Islet precursor cell (in vitro differentiated cells): ENCODE measurements around the gene LRRK1.

Source experiments
- DNase-seq: peaks from one replicate; pipeline ENCODE4 v3.0.0-alpha.2; 2018

Gene LRRK1

DNA sequence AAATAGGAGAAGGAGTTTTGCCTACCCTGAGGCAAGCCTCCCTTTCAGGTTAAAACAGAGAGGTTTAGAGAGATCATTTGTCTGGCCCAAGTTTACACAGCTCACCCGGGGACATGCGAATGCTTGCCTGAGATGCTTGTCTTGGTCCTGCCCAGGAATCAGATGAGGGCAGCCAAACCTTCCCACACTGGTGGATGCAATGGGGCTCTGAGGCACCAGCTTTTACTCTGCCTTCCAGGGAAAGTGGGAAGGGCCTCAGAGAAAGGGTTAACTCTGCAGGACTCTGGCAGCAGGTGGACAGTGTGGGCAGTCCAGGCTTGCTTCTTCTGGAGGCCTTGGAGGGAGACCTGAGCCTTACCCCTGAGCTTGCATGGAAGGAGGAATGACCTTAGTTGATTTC is 90.0 kb downstream of the LRRK1 start:
- DNase-seq, result peak; percentile 31

DNA sequence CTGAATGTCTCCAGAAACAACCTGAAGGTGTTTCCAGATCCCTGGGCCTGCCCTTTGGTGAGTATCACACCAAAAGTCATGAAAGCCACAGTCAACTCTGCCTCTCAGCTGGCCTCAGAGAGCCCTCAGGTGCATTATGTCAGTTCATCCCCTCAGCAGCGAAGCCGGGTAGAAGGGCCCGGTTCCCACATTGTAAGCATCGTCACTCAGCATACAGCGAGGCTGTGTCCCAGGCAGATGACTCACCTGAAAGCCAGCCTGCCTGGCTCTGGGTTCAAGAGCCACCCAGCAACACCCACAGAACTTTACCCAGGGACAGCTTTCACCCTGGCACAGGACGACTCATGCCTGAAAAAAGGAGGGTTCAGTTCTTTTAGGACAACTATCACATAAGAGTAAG is 91.6 kb downstream of the LRRK1 start:
- peak; percentile 57 for DNase-seq

DNA sequence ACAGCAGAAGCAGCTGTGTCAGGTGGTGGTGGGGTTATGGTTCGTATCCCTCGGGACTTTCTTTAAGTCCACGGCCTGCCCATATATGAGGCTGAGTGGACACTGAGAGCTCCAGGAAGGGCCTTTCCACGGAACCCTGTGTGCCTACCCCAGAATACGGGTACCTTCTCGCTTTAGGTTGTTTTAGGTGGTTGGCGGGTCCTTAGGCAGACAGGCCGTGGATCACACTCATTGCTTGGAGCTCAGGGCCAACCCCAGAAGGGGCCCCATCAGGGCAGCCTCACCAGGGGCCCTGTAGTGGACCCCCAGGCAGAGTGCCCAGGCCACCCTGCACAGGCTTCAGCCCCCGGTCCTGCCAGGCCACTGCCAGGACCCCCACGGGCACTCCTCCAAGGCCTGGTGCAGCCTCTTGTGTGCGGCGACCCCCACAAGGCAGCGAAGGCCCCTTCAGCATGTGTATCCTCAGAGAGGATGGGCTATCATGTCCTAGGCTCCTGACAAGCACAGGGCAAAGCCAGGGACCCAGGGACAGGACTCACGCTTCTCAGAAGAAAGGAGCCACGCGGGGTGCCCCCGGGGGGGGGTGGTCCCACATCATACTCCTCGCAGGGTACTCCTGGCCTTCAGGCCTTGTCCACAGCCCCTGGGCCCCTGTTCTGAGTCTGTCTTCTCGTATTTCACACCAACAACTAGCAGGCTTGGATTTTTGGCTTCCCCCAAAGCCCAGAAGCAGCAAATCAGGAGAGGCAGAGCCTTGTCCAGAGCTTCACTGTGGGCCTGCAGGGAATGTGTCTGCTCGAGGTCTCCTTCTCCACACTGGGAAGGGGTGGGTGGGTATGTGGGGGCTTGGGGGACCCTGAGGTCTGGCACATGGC is 93.4 kb downstream of the LRRK1 start:
- DNase-seq, result no peak

GRCh38 chr15:101013201-101013550 is 94.0 kb downstream of the LRRK1 start:
- peak; percentile 41 for DNase-seq

DNA sequence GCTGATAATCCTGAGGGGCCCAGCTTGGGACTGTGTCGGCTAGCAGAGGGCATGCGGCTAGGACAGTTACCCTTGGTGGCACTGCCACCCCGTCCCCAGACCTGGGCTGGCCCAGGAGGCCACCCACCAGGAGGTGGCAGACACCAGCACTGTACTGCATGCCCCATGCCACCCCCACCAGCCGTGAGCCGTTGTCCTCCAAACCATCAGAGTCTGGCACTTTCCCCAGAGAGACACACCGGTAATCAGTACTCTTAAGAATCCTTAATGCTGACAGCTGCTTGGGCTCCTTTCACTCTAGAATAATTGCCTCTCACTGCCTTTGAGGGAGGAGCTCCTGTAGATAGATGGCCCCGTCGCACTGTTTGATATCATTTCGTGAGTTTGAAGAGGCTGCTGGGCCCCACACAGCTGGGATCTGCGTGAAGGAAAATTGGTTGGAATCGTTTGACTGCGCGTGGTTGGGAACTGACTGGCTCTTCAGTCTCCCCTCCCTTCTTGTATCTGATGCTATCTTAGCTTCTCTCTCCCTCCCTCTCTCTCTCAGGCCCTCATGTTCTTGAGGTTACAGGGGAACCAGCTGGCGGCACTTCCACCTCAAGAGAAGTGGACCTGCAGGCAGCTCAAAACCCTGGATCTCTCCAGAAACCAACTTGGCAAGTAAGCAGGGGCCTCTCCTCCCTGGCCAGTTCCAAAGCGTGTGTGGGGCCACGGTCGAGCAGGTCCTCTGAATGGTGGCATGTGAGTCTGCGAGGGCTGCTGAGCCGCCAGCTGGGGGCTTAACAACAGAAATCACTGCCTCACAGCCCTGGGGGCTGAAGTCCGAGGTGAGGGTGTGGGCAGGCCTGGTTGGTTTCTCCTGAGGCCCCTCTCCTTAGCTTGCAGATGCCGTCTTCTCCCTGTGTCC is 94.9 kb downstream of the LRRK1 start:
- peak; percentile 60 for DNase-seq

- peak; percentile 79 for DNase-seq
Measured at GRCh38 chr15:101014921-101015841, 96.0 kb downstream of the LRRK1 start.

DNA sequence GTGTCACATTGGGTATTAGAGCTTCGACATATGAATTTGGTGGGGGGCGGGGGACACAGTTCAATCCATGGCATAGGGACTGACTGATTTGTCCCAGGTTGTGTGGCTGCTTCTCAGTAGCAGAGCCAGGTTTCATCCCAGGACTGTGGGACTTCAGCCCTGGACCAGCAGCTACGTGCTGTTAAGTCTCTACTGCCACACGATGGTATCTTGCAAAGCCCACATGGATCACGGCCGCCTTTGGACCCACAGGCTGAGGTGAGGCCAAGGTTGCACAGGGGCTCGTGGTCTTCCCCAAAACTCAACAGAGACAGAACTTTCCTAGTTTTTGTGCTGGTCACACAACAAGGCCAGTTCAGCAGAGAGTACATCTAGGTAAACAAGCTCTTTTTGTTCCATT is 97.4 kb downstream of the LRRK1 start:
- peak; percentile 31 for DNase-seq

DNA sequence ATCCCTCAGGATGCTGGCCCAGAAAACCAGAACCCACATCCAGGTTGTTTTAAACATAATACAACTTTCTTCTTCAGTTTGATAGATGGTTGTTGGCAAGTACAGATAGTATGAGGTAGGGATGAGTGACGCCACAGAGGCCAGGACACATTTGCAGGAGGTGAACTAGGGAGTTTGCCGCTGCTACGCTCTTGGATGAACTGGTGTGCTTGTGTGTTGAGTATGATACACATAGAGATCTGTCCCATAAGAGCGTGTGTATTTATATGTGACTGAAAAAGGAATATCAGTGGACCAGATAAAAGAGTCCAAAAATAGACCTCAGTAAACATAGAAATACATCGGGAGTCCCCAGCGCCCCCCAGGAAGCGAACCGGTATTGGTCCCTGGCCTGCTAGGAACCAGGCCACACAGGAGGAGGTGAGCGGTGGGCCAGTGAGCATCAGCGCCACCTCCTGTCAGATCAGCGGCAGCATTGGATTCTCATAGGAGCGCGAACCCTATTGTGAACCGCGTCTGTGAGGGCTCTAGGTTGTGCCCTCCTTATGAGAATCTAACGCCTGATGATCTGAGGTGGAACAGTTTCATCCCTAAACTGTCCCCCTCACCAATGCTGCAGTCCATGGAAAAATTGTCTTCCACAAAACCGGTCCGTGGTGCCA is 98.1 kb downstream of the LRRK1 start:
- DNase-seq, result peak; percentile 59

- no peak for DNase-seq
Measured at GRCh38 chr15:101018016-101018415, 98.9 kb downstream of the LRRK1 start.

GRCh38 chr15:101018450-101018849 is 99.3 kb downstream of the LRRK1 start:
- peak; percentile 18 for DNase-seq

- peak; percentile 41 for DNase-seq
Measured at GRCh38 chr15:101019366-101019896, 100.3 kb downstream of the LRRK1 start.

GRCh38 chr15:101020451-101020850 is 101.3 kb downstream of the LRRK1 start:
- DNase-seq, result peak; percentile 26

DNA sequence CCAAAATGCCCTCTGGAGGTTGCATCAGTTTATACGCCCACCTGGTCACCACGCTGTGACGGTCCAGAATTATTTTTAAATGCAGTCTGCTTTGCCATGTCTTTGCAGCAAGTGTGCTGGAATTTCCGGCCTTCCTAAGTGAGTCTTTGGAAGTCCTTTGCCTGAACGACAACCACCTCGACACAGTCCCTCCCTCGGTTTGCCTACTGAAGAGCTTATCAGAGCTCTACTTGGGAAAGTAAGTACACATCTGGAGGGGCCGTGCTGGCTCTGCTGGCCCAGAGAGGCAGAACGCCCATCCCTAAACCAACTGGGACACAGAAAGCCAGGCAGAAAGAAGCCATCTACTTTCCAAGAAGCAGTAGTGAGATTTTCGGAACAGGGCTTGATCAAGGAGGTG is 101.8 kb downstream of the LRRK1 start:
- DNase-seq, result peak; percentile 27

DNA sequence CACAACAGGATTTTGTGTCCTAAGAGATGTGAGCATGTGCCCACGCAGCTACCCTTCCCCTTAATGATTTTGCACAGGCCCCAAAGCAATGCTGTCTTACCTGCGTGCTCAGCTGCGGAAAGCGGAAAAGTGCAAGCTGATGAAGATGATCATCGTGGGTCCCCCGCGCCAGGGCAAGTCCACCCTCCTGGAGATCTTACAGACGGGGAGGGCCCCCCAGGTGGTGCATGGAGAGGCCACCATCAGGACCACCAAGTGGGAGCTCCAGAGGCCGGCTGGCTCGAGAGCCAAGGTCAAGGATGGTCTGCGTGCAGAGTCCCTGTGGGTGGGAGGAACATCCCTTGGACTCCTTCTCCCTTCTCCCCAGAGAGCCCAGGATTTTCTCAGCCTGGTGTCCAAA is 103.1 kb downstream of the LRRK1 start:
- DNase-seq, result peak; percentile 31

DNA sequence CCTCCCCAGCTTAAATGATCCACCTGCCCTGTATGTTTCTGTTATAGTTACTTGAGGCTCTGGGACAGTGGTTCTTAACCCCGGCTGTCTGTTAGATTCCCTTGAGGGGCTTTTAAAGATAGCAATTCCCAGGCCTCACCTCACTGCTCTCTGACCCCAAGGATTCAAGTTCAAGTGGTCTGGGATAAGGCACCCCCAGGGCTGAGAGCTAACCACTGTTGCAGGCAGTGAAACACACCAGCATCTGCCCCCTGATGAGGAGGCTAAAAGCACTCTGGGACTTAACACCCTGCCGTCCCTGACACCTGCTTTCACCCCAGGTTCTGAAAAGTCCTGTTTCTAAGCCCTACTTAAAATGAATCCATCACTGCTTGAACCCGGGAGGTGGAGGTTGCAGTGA is 103.7 kb downstream of the LRRK1 start:
- DNase-seq, result peak; percentile 40

DNA sequence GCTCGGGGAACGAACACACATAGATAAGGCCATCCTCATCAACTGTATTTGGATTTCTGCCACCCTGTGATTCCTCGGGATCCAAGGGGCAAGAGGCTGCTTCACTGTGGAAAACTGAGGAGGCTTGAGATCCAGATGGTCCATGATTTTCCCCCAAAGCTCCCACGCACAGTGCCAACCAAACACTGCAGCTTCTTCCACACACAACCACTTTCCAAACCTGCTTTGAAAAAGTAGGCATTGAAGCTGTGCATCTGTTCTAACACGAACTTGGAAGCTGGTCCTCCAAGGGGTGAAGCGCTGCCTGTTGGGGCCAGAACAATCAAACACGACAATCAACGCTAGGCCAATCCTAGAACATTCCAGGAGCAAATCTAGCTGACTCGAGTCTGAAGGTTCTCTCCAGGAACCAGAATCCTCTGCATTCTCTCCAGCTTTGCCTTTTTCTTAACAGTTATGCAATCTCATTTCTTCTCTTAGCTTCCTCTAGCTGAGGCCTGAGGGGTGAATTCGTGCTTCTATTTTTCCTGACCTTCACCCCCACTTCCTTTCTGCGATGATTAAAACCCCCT is 104.4 kb downstream of the LRRK1 start:
- DNase-seq, result peak; percentile 38

- DNase-seq, result peak; percentile 42
Measured at GRCh38 chr15:101024073-101024695, 105.0 kb downstream of the LRRK1 start.

DNA sequence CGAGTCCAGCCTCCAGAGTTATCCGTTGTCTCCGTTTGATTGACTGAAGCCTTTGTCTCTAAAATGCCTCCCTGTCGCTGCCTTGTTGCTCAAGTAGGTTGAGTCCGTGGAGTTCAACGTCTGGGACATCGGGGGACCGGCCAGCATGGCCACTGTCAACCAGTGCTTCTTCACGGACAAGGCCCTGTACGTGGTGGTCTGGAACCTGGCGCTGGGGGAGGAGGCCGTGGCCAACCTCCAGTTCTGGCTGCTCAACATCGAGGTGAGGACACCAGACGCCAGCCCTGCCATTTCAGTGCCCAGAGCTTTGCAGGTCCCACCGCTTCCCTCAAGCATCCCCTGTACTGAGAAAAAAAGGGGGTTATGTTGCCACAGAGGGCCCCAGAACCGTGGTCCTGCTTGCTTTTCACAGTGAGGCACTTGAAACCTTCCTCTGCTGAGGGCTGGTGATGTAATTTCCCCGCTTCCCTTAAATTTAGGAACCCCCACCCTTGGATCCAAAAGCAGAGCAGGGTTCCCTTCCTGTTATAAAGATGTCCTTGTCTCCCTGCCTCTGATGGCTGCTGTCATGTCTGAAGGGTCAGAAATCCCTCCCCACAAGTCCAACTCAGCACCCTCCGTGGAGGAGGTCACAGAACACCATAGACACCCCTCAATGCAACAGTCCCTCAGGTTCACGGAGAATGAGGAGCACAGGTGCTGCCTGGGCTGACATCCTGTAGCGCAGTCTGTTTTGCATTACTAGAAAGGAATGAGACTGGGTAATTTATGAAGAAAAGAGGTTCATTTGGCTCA is 105.7 kb downstream of the LRRK1 start:
- peak; percentile 41 for DNase-seq

- DNase-seq, result no peak
Measured at GRCh38 chr15:101025501-101025885, 106.3 kb downstream of the LRRK1 start.
